Fibroblast of the conjunctiva (primary cell): ENCODE measurements around the gene PFKL.

Experiments
- DNase-seq: peaks from one replicate; pipeline ENCODE4 v3.0.0-alpha.2; 2010; ENCODE audit warnings: low read depth

The PFKL gene

GRCh38 chr21:44299458-44300261, at the start of gene PFKL:
PFKL (plus strand) TSS chr21:44300053; CDS start chr21:44300106, 53 bp downstream.
- DNase-seq: peak; percentile 3

DNA sequence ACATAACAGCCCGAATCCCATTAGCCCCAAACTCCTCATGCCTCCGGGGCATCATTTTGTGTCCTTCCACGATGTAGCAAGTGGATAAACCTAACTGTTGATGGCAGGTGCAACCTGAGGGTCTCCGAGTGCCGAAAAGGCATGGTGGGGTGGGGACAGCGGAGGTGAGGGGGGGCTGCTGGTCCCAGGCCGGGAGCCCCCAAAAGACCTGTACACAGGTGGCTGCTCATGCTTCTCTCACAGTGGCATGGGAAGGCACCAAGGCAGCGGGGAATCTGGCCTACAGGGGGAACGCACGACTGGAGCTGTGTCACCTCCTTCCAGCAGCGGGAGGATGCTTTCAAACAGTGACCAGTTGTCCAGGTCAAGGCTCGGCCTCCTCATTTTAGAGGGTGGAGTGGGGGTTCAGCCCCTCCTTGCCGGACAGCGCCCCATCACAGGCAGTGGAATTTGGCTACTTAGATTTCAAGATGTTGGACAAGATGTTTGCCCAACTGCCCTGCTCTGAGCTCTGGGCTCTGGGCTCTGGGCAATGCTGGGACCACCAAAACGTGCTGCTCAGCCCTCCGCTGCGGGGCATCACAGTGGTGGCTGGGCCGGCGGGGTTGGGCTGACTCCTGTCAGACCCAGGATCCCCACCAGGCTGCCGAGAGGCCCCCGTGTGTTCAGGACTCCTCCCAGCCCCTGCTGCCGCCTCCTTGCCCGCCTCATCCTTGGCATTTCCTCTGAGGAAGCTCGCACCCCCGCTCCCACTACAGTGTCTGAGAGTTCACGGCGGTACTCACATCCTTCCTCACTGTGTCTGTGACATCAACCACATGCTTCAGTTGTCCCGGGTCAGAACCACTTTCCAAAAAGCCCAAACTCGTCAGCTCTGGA, 45.8 kb upstream of the PFKL start:
- DNase-seq: no peak

DNA sequence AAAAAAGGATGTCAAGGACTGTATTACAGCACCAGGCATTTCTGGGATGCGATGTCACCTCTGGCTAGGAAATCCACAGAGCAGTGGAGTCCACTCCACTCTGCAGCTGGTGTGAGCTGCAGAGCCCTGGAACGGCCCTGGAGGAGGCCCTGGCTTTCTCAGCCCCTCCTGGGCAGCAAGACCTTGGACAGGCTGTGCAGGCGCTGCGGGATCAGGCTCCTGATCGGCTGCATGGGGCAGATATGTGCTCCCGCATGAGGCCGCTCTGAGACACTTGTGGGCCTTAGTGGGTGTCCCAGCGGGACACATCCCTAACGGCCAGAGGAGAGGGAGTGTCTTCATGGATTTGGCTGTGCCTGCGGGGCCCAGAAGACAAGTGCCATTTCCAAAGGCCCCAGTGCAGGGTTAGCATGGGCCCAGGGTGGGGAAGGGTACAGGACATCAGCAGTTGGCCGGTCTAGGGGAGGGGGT, 44.3 kb upstream of the PFKL start:
- no peak for DNase-seq

DNA sequence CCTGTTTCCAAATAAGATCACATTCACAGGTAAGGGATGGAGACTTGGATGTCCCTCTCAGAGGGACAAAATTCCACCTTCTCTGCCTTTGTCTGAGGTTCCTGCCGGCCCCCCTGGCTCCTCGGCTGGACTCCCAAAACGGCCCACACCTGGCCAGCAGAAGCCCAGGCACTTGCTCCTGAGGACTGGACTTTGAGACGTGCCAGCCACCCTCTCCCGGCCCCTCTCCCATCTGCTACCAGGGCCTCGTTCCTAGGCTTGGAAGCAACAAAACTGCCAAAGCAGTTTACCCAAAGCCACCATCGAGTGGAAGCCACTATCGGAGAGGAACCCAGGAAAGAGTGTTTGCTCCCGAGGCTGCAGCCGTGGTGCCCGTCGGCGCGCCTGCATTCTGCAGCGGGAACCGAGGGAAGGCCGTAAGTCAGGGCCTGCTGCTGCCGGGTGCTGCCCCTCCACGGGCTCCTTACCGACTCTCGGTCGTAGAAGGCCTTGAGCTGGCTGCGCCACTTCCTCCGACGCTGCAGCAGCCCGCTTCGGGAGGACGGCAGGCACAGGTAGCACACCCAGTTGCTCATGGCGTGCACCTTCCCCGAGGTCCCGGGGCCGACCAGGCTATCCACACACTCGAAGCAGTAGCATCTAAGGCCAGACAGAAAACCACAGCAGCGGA, 41.7 kb upstream of the PFKL start:
- no peak for DNase-seq

DNA sequence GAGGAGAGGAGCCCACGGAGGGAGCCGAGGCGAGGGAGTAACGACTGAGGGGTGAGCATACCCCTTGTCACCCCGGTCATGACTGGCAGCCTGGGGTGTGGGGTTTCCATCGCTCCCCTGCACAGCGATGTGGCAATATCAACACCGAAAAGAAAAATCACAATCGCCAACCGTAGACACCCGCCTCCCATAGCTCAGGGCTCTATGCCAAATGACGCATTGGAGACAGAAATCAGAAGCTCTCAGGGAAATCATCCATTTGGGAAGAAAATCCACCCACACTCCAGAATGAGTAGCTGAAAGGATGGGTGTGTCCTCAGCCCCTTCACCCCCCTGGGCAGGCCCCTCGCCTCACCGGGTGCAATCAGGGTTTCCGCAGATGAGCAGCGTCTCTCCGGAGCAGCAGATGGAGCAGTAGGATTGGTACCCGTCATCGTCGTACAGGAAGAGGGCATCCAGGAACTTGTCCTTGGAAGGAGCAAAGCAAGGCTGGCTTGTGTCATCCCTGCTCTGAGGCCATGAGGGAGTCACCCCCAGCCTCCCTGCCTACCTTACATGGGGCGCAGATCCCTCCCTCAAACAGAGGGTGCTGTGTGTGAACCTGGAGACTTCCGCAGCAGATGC, 40.7 kb upstream of the PFKL start:
- no peak for DNase-seq

DNA sequence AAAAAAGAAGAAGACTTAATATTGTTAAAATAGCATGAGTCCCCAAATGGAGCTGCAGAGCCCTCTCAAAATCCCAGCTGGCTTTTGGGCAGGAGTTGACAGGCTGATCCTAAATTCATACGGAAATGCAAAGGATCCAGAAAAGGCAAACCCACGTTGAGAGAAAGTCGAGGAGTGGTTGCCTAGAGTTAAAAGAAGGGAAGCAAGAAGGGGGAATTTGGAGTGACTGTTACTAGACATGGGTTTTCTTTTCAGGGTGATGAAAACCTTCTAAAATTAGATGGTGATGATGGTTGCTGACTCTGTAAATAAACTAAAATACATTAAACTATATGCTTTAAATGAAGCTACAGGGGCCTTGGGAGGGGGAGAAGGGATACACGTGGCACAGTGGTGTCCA, 39.8 kb upstream of the PFKL start:
- DNase-seq: no peak

GRCh38 chr21:44260791-44261631, 38.8 kb upstream of the PFKL start:
- no peak for DNase-seq

DNA sequence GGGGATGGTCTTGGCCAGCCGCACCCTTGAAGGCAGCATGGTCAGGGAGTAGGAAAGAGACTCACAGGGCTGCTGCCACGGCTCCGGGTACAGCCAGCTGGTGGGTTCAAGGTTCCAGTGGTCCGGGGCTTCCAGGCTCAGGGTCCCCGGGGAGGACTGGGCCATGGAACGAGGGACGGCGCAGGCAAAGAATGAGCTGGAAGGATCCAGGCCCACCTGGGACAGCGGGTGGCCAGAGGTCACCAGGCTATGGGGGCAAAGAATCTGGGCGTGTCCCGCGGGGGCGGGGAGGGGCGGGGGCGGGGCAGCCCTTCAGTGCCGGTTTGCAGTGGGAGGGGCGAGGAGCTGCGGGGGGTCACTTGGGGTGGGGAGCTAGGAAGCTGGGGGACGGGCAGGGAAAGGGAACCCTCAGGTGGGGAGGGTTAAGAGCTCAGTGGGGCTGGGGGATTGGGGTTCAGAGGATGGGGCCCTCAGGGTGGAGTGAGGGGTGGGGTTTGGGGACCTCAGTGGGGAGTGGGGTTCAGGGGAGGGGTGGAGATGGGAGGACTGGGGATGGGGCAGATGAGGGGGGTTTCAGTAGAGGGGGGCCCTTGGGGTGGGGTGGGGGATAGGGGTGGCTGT, 38.1 kb upstream of the PFKL start, which contains the start of gene DNMT3L:
TSS of gene DNMT3L (minus strand) at position 223 of the 621 bp plus-strand sequence. CDS start 638 bp downstream, outside the sequence.
- no peak for DNase-seq

- DNase-seq: no peak
Measured at GRCh38 chr21:44262338-44263056, 37.4 kb upstream of the PFKL start.

DNA sequence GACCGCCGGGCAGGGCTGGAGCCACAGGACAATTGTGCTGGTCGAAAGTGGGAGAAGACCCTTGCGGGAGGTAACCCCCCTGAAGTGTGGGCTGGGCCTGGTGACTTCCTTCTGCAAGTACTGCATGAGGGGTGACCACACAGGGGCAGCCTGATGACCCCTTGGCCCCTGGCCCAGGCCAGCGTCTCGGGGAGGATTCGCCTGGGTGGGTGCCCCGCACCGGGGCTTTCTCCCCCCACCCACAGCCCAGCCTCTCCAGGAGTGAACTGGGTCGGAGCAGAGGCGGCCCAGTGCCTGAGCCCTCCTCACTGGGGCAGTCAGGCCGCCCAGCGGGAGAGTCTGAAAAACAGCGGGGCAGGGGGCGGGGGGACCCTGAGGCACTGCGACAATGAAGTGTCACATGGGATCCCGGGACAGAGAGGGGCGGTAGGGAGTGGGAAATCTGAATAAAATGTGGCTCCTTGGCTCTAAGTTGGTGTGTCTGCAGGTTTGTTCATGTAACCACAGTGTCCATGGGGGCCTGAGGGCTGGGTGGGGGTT, 36.6 kb upstream of the PFKL start:
- no peak for DNase-seq

- DNase-seq: no peak
Measured at GRCh38 chr21:44263768-44264167, 36.1 kb upstream of the PFKL start.

DNA sequence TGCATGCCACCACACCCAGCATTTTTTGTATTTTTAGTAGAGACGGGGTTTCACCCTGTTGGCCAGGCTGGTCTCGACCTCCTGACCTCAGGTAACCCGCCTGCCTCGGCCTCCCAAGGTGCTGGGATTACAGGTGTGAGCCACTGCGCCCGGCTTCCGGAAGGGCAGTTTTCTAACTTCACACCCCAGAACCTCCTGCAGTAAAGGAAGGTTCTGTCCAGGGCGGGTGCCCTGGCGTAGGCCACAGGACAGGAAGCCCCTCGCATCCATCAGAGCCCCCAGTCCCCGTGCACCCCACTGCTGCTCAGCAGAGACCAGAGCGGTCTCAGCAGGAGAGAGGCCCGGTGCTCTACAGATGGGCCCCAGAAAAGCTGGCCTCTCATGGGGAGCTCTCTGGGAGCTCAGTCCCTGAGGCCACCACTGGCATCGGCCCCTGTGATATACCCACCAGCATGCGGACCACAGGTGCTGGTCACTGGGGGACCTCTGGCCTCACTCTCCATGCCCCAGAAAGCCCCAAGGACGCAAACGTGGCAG, 34.1 kb upstream of the PFKL start:
- DNase-seq: no peak

GRCh38 chr21:44267655-44268142, 32.2 kb upstream of the PFKL start:
- no peak for DNase-seq

DNA sequence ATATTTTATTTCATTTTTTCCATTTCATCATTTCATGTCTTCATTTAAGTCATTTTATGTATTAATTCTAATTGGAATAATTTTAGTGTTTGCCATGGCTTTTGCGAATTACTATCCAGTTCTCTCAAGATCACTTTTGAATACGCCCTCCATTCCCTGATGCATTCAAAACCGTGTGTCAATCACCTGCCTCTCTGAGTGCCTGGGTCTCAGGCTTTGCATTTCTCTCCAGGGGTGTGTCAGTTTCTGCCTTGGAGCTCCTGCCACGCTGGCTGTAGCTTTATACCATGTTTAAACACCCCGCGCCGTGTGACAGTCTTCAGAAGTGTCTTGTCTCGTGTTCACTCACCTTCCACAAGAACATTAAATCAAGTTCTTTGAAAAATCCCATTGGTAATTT, 30.8 kb upstream of the PFKL start:
- no peak for DNase-seq

GRCh38 chr21:44271558-44272283, 28.1 kb upstream of the PFKL start:
- no peak for DNase-seq

DNA sequence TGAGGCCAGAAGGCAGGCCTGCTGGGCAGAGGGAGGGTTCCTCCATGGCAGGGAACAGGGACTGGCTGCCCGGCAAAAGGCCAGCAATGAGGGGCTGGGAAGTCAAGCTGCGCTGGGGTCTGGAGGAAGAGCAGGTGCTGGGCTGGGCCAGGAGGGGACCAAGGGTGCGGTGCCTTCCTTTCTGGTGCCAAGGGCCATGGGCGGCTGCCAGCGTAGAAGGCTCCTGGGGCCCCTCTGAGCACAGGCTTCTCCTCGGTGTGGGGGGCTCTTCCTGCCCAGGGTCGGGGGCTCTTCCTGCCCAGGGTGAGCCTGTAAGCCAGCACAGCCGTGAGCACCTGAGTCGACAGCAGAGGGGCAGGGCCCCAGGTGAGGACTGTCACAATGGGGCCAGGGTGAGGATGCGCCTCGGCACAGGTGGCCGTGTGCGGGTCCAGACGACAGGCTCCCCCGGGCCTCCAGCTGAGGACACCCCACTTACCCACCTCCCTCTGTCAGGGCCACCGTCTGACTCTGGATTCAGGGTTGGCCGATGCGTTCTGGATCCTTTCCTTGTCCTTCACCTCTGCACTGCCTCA, 27.5 kb upstream of the PFKL start:
- no peak for DNase-seq

GRCh38 chr21:44273046-44273445, 26.8 kb upstream of the PFKL start:
- no peak for DNase-seq

DNA sequence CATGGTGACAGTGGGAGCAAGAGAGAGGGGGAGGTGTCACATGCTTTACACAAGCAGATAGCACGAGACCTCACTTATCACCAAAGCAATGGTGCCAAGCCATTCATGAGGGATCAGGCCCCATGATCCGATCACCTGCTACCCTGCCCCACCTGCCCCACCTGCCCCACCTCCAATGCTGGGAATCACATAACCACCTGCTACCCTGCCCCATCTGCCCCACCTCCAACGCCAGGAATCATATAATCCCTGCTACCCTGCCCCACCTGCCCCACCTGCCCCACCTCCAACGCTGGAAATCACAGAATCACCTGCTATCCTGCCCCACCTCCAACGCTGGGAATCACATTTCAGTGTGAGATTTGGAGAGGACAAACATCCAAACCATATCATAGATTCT, 24.8 kb upstream of the PFKL start:
- DNase-seq: no peak
